ENCODE data around the gene KCNK3.

The KCNK3 gene

GRCh38 chr2:26764078-26764887 is 71.8 kb downstream of the KCNK3 start, which contains the start of gene SLC35F6:
Gene SLC35F6, plus strand, starts transcription at chr2:26764284. Its CDS starts 66 bp downstream, at chr2:26764350.
- Mint-ChIP-seq H3K36me3 (ENCODE audit: low read depth) (peaks cover 1% of the 10 kb centered on the region), H3K9me3 (no peaks in the 10 kb centered on the region), H3K27me3 (ENCODE audit: low read depth) (peaks cover 7% of the 10 kb centered on the region), H3K4me3 (peak within 1 kb of the TSS; percentile 77), H3K4me1 (ENCODE audit: low read depth) (peaks cover 23% of the 10 kb centered on the region), H3K27ac (peak within 1 kb of the TSS; percentile 86)
- DNase-seq (ENCODE audit: low spot score): peak; percentile 83

- no peak for DNase-seq (ENCODE audit: low spot score)
- no peaks in the 10 kb centered on the region for H3K9me3 Mint-ChIP-seq
- peak overlapping the region; percentile 77 for H3K4me3 Mint-ChIP-seq
- H3K4me1 Mint-ChIP-seq (ENCODE audit: low read depth): peaks cover 23% of the 10 kb centered on the region
- H3K27ac Mint-ChIP-seq: peak overlapping the region; percentile 86
- peaks cover 1% of the 10 kb centered on the region for H3K36me3 Mint-ChIP-seq (ENCODE audit: low read depth)
- H3K27me3 Mint-ChIP-seq (ENCODE audit: low read depth): peaks cover 7% of the 10 kb centered on the region
Observed at GRCh38 chr2:26764906-26765305, 72.4 kb downstream of the KCNK3 start.

GRCh38 chr2:26765475-26766200 is 73.1 kb downstream of the KCNK3 start:
- no peak for DNase-seq (ENCODE audit: low spot score)
- Mint-ChIP-seq H3K27ac (peak overlapping the region; percentile 20), H3K4me1 (ENCODE audit: low read depth) (peaks cover 23% of the 10 kb centered on the region), H3K27me3 (ENCODE audit: low read depth) (peaks cover 5% of the 10 kb centered on the region), H3K36me3 (ENCODE audit: low read depth) (peaks cover 1% of the 10 kb centered on the region), H3K4me3 (peak overlapping the region; percentile 77), H3K9me3 (no peaks in the 10 kb centered on the region)

GRCh38 chr2:26767129-26767528 is 74.6 kb downstream of the KCNK3 start:
- no peaks in the 10 kb centered on the region for H3K27me3 Mint-ChIP-seq (ENCODE audit: low read depth)
- no peak overlapping the region for H3K4me3 Mint-ChIP-seq
- DNase-seq (ENCODE audit: low spot score): no peak
- peak overlapping the region; percentile 71 for H3K27ac Mint-ChIP-seq
- H3K36me3 Mint-ChIP-seq (ENCODE audit: low read depth): peaks cover 1% of the 10 kb centered on the region
- peaks cover 31% of the 10 kb centered on the region for H3K4me1 Mint-ChIP-seq (ENCODE audit: low read depth)
- no peaks in the 10 kb centered on the region for H3K9me3 Mint-ChIP-seq

- Mint-ChIP-seq H3K27ac (no peak overlapping the region), H3K4me3 (no peak overlapping the region), H3K36me3 (ENCODE audit: low read depth) (peaks cover 4% of the 10 kb centered on the region), H3K9me3 (no peaks in the 10 kb centered on the region), H3K27me3 (ENCODE audit: low read depth) (no peaks in the 10 kb centered on the region), H3K4me1 (ENCODE audit: low read depth) (peaks cover 40% of the 10 kb centered on the region)
- no peak for DNase-seq (ENCODE audit: low spot score)
Observed at GRCh38 chr2:26767894-26768487, 75.5 kb downstream of the KCNK3 start.

- no peak overlapping the region for H3K27ac Mint-ChIP-seq
Observed at GRCh38 chr2:26768759-26769088, 76.2 kb downstream of the KCNK3 start.

GRCh38 chr2:26769089-26769761 is 76.7 kb downstream of the KCNK3 start:
- H3K4me3 Mint-ChIP-seq: peak overlapping the region; percentile 8
- H3K27me3 Mint-ChIP-seq (ENCODE audit: low read depth): no peaks in the 10 kb centered on the region
- DNase-seq (ENCODE audit: low spot score): no peak
- peaks cover 4% of the 10 kb centered on the region for H3K36me3 Mint-ChIP-seq (ENCODE audit: low read depth)
- H3K27ac Mint-ChIP-seq: no peak overlapping the region
- no peaks in the 10 kb centered on the region for H3K9me3 Mint-ChIP-seq
- H3K4me1 Mint-ChIP-seq (ENCODE audit: low read depth): peaks cover 36% of the 10 kb centered on the region

More at GRCh38 chr2:26768759-26769088, 76.2 kb downstream of the KCNK3 start:
- peaks cover 4% of the 10 kb centered on the region for H3K36me3 Mint-ChIP-seq (ENCODE audit: low read depth)
- DNase-seq (ENCODE audit: low spot score): no peak
- no peak overlapping the region for H3K4me3 Mint-ChIP-seq
- peaks cover 38% of the 10 kb centered on the region for H3K4me1 Mint-ChIP-seq (ENCODE audit: low read depth)
- no peaks in the 10 kb centered on the region for H3K27me3 Mint-ChIP-seq (ENCODE audit: low read depth)
- no peaks in the 10 kb centered on the region for H3K9me3 Mint-ChIP-seq

- no peaks in the 10 kb centered on the region for H3K27me3 Mint-ChIP-seq (ENCODE audit: low read depth)
- H3K9me3 Mint-ChIP-seq: no peaks in the 10 kb centered on the region
- DNase-seq (ENCODE audit: low spot score): no peak
- H3K27ac Mint-ChIP-seq: peak overlapping the region; percentile 66
- H3K4me1 Mint-ChIP-seq (ENCODE audit: low read depth): peaks cover 24% of the 10 kb centered on the region
- H3K4me3 Mint-ChIP-seq: no peak overlapping the region
- H3K36me3 Mint-ChIP-seq (ENCODE audit: low read depth): peaks cover 5% of the 10 kb centered on the region
Observed at GRCh38 chr2:26770986-26771586, 78.6 kb downstream of the KCNK3 start.

- no peaks in the 10 kb centered on the region for H3K27me3 Mint-ChIP-seq (ENCODE audit: low read depth)
- peaks cover 28% of the 10 kb centered on the region for H3K4me1 Mint-ChIP-seq (ENCODE audit: low read depth)
- peak overlapping the region; percentile 95 for H3K27ac Mint-ChIP-seq
- H3K4me3 Mint-ChIP-seq: peak overlapping the region; percentile 68
- H3K9me3 Mint-ChIP-seq: no peaks in the 10 kb centered on the region
- peaks cover 11% of the 10 kb centered on the region for H3K36me3 Mint-ChIP-seq (ENCODE audit: low read depth)
- DNase-seq (ENCODE audit: low spot score): no peak
Observed at GRCh38 chr2:26772064-26773001, 79.8 kb downstream of the KCNK3 start.

GRCh38 chr2:26776195-26776800 is 83.8 kb downstream of the KCNK3 start:
- H3K27me3 Mint-ChIP-seq (ENCODE audit: low read depth): no peaks in the 10 kb centered on the region

GRCh38 chr2:26778098-26778497 is 85.6 kb downstream of the KCNK3 start:
- H3K36me3 Mint-ChIP-seq (ENCODE audit: low read depth): peaks cover 24% of the 10 kb centered on the region
- no peak overlapping the region for H3K4me3 Mint-ChIP-seq
- H3K27ac Mint-ChIP-seq: no peak overlapping the region
- H3K9me3 Mint-ChIP-seq: no peaks in the 10 kb centered on the region
- H3K4me1 Mint-ChIP-seq (ENCODE audit: low read depth): peaks cover 5% of the 10 kb centered on the region
- H3K27me3 Mint-ChIP-seq (ENCODE audit: low read depth): no peaks in the 10 kb centered on the region
- DNase-seq (ENCODE audit: low spot score): no peak

More at GRCh38 chr2:26776195-26776800, 83.8 kb downstream of the KCNK3 start:
- peaks cover 21% of the 10 kb centered on the region for H3K4me1 Mint-ChIP-seq (ENCODE audit: low read depth)
- H3K9me3 Mint-ChIP-seq: no peaks in the 10 kb centered on the region
- no peak overlapping the region for H3K4me3 Mint-ChIP-seq
- no peak for DNase-seq (ENCODE audit: low spot score)
- peaks cover 25% of the 10 kb centered on the region for H3K36me3 Mint-ChIP-seq (ENCODE audit: low read depth)
- no peak overlapping the region for H3K27ac Mint-ChIP-seq

- Mint-ChIP-seq H3K27me3 (ENCODE audit: low read depth) (no peaks in the 10 kb centered on the region), H3K9me3 (no peaks in the 10 kb centered on the region), H3K36me3 (ENCODE audit: low read depth) (peaks cover 24% of the 10 kb centered on the region), H3K4me1 (ENCODE audit: low read depth) (peaks cover 5% of the 10 kb centered on the region), H3K27ac (no peak overlapping the region), H3K4me3 (no peak overlapping the region)
- DNase-seq (ENCODE audit: low spot score): no peak
Observed at GRCh38 chr2:26778507-26778906, 86.0 kb downstream of the KCNK3 start.
